PC-3 (cell line): Measurements from ENCODE around the gene SEC31B.

Experiments used
- EZH2 ChIP-seq: fragments of 300-600 bp; sonication (generic); IDR thresholded peaks from one replicate; pipeline ENCODE4 v1.6.1; 2017; ENCODE audit warnings: antibody characterized with exemption, mild to moderate bottlenecking, low read length; ENCODE audit not compliant: unreplicated experiment
- EZH2phosphoT487 ChIP-seq: fragments of 300-600 bp; sonication (generic); IDR thresholded peaks from 2 replicates; pipeline ENCODE4 v1.6.1; 2018; ENCODE audit warnings: mild to moderate bottlenecking, antibody characterized with exemption, low read length, borderline replicate concordance
- TF ChIP-seq, protein P1 (sequence below): fragments of 300-600 bp; sonication (generic); conservative IDR thresholded peaks from 2 replicates; pipeline ENCODE4 v1.5.1; 2017; ENCODE audit warnings: antibody characterized with exemption, low read depth, mild to moderate bottlenecking, low read length

DNA sequence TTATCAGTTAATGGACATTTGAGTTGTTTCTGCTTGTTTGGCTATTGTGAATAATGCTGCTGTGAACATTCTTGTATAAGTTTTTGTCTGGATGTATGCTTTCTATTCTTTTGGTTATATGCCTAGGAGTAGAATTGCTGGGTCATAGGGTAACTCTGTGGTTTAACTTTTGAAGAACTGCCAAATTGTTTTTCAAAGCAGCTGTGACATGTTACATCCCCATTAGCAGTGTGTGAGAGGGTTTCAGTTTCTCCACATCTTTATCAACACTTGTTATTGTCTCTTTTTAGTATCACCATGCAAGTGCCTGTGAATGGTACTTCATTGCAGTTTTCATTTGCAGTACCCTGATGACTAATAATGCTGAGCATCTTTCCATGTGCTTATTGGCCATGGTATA is 12.1 kb upstream of the SEC31B start:
- TF ChIP-seq, protein P1, sequence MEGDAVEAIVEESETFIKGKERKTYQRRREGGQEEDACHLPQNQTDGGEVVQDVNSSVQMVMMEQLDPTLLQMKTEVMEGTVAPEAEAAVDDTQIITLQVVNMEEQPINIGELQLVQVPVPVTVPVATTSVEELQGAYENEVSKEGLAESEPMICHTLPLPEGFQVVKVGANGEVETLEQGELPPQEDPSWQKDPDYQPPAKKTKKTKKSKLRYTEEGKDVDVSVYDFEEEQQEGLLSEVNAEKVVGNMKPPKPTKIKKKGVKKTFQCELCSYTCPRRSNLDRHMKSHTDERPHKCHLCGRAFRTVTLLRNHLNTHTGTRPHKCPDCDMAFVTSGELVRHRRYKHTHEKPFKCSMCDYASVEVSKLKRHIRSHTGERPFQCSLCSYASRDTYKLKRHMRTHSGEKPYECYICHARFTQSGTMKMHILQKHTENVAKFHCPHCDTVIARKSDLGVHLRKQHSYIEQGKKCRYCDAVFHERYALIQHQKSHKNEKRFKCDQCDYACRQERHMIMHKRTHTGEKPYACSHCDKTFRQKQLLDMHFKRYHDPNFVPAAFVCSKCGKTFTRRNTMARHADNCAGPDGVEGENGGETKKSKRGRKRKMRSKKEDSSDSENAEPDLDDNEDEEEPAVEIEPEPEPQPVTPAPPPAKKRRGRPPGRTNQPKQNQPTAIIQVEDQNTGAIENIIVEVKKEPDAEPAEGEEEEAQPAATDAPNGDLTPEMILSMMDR: no peak
- TF ChIP-seq EZH2 (no peak), EZH2phosphoT487 (no peak)
